PFSK-1 (cell line): ENCODE data around the gene RBM20.

ENCODE experiments used
- FOXP2 ChIP-seq: optimal IDR thresholded peaks from 2 replicates; pipeline ENCODE3; 2011; ENCODE audit warnings: borderline replicate concordance, control low read depth, inconsistent platforms; ENCODE audit not compliant: insufficient read depth; ENCODE audit errors: extremely low read length, extremely low read depth
- POLR2AphosphoS5 ChIP-seq: IDR thresholded peaks from 2 replicates; pipeline ENCODE4 v1.6.1; 2012; ENCODE audit warnings: low read depth, mild to moderate bottlenecking, control low read depth, low read length, moderate library complexity
- SIN3A ChIP-seq: IDR thresholded peaks from 2 replicates; pipeline ENCODE4 v1.6.1; 2012; ENCODE audit warnings: mild to moderate bottlenecking, low read length, moderate library complexity, borderline replicate concordance; ENCODE audit not compliant: insufficient read depth
- TAF1 ChIP-seq: IDR thresholded peaks from 2 replicates; pipeline ENCODE4 v1.6.1; 2012; ENCODE audit warnings: low read length, control low read depth, borderline replicate concordance; ENCODE audit not compliant: insufficient read depth
- TF ChIP-seq, protein P1 (sequence below), 2 experiments: IDR thresholded peaks; 2 replicates each; pipeline versions ENCODE4 v1.6.1 to v1.8.0; 2011 to 2012; ENCODE audit warnings: low read depth in 2 of 2, low read length in 2 of 2, control low read depth in 1 of 2, inconsistent platforms in 1 of 2, mild to moderate bottlenecking in 1 of 2, moderate library complexity in 1 of 2; ENCODE audit not compliant: insufficient read depth in 1 of 2

The RBM20 gene

DNA sequence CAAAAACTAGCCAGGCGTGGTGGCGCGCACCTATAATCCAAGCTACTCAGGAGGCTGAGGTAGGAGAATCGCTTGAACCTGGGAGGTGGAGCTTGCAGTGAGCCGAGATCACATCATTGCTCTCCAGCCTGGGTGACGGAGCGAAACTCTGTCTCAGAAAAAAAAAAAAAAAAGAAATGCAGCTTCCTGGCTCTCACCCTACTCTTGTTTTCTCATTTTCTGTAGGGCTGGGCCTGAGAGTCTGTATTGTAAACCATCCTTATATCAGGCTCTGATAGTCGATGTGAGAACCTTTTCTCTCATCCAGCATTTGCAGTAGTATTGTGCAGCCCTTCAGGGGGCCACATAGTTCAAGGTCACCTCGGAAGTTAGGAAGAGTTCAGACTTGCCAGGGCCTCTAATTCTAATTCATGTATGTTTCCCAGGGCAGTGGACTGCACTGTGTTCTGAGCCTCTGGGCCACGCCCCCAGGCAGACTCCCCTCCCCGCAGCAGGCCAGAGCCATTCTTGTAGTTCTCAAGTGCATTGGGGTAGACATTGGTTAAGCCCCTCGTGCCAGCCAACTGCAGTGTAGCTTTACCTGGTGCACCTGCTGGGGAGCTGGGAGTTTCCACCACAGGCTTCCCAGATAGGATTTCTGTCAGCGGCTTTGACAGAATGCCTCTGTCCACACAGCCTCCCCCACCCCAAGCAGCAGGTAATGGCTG, 189.3 kb downstream of the RBM20 start:
- TF ChIP-seq POLR2AphosphoS5, result no peak
- no peak for TF ChIP-seq SIN3A
- TF ChIP-seq TAF1, result no peak
- TF ChIP-seq, protein P1, sequence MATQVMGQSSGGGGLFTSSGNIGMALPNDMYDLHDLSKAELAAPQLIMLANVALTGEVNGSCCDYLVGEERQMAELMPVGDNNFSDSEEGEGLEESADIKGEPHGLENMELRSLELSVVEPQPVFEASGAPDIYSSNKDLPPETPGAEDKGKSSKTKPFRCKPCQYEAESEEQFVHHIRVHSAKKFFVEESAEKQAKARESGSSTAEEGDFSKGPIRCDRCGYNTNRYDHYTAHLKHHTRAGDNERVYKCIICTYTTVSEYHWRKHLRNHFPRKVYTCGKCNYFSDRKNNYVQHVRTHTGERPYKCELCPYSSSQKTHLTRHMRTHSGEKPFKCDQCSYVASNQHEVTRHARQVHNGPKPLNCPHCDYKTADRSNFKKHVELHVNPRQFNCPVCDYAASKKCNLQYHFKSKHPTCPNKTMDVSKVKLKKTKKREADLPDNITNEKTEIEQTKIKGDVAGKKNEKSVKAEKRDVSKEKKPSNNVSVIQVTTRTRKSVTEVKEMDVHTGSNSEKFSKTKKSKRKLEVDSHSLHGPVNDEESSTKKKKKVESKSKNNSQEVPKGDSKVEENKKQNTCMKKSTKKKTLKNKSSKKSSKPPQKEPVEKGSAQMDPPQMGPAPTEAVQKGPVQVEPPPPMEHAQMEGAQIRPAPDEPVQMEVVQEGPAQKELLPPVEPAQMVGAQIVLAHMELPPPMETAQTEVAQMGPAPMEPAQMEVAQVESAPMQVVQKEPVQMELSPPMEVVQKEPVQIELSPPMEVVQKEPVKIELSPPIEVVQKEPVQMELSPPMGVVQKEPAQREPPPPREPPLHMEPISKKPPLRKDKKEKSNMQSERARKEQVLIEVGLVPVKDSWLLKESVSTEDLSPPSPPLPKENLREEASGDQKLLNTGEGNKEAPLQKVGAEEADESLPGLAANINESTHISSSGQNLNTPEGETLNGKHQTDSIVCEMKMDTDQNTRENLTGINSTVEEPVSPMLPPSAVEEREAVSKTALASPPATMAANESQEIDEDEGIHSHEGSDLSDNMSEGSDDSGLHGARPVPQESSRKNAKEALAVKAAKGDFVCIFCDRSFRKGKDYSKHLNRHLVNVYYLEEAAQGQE (IDR thresholded peaks at IDR 0.05; ENCODE audit: insufficient read depth in 1 of 2, low read depth in 2 of 2, low read length in 2 of 2), result no peak
- TF ChIP-seq FOXP2, result no peak

DNA sequence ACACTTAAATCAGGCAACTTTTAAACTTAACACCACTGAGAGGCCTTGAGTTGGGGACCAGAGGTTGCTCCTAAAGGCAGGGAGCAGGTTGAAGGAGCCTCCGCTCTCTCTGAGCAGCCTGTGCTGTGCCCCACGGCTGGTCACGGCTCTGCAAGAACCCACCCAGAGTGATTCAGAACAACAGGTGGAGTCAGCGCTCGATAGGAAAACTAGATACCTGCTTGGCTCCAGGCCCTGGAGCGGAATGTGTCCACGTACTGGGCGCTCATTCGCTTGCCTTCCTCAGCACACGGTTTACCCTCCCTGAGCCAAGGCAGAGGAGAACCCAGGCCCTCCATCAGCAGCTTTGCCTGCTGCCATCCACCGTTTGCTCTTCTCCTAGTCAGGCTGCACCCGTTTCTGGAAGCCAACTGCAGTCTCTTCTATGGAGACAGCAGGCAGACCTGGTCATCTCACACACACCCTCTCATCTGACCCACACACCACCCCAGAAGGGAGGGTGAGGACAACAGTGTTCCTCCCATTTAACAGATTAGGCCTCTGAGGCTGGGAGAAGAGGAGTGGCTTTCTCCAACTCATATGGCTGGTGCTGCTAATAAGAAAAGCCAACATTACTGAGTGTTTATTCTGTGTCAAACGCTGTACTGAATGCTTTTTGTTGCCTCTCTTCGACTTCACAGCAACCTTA, 189.9 kb downstream of the RBM20 start:
- TF ChIP-seq POLR2AphosphoS5 (no peak), SIN3A (no peak), FOXP2 (no peak), TAF1 (no peak)
- TF ChIP-seq, protein P1 (IDR thresholded peaks at IDR 0.05; ENCODE audit: insufficient read depth in 1 of 2, low read depth in 2 of 2, low read length in 2 of 2), result no peak

DNA sequence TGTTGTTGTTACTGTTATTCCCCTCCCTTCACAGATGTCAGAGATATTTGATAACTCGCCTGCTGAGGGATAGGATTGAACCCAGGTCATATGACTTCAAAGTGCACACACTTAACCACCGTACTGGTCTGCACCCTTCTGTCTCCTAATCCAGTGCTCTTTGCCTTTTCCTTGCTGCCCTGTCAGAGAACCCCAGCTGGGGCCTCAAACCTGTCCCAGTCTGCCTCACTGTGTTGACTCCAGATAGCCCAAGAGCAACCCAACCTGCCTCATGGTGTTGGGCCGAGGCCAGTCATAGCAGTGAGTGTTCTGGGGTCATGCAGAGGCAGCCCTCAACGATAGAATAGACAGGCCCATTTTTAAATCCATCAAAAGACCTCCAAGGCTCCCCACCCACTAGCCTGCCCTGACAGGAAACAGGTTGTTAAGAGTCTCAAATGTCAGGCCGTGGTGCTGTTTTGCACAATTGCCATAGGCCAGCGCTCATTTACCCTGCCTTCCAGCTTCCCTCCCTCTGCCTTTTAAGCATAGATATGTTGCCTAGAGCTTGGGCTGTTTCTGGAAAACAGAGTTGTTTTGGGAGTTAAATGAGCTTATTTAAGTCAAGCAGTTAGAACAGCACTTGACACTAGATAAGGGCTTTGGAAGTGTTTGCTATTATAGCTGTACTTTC, 190.6 kb downstream of the RBM20 start:
- TF ChIP-seq FOXP2 (no peak), POLR2AphosphoS5 (no peak), TAF1 (no peak), SIN3A (no peak)
- TF ChIP-seq, protein P1 (IDR thresholded peaks at IDR 0.05; ENCODE audit: insufficient read depth in 1 of 2, low read depth in 2 of 2, low read length in 2 of 2), result no peak

- TF ChIP-seq POLR2AphosphoS5 (no peak), TAF1 (no peak), FOXP2 (no peak), SIN3A (no peak)
- TF ChIP-seq, protein P1 (IDR thresholded peaks at IDR 0.05; ENCODE audit: insufficient read depth in 1 of 2, low read depth in 2 of 2, low read length in 2 of 2), result no peak
Observed at GRCh38 chr10:110835841-110836240, 191.7 kb downstream of the RBM20 start.
